NCI-H524 (cell line): ENCODE data around the gene SVEP1.
A peak's percentile ranks its signal among the peaks of the same experiment; 100 is the strongest.
"Not testable (repeated sequence)": the region's sequence is repeated elsewhere in the genome, so short reads cannot be mapped to it uniquely, and the experiment has no call there.

Experiments
- DNase-seq, 2 experiments: peaks; one replicate each; lab custom pipeline; 2025; lab: John Stamatoyannopoulos, UW

The SVEP1 gene

GRCh38 chr9:110358992-110359391 lies 220.5 kb downstream of the SVEP1 start:
- DNase-seq = not testable (repeated sequence)

- DNase-seq = no peak
These were observed 222.0 kb downstream of the SVEP1 start for GRCh38 chr9:110357505-110357904.

- no peak for DNase-seq
These were observed 222.7 kb downstream of the SVEP1 start for GRCh38 chr9:110356639-110357395.

GRCh38 chr9:110355911-110356310 lies 223.6 kb downstream of the SVEP1 start:
- no peak for DNase-seq

- DNase-seq = no peak
These were observed 228.5 kb downstream of the SVEP1 start for GRCh38 chr9:110351009-110351467.

- DNase-seq = no peak
These were observed 233.2 kb downstream of the SVEP1 start for GRCh38 chr9:110346325-110346724.

GRCh38 chr9:110344821-110345220 lies 234.7 kb downstream of the SVEP1 start:
- no peak for DNase-seq

GRCh38 chr9:110343551-110343950 lies 236.0 kb downstream of the SVEP1 start:
- DNase-seq = no peak

- peak in 1 of 2 experiments; percentile 32 for DNase-seq
These were observed 239.2 kb downstream of the SVEP1 start for GRCh38 chr9:110340306-110340705.

- no peak for DNase-seq
These were observed 241.4 kb downstream of the SVEP1 start for GRCh38 chr9:110338143-110338542.

- DNase-seq = no peak
These were observed 241.8 kb downstream of the SVEP1 start, which contains the start of gene TXNDC8 for GRCh38 chr9:110337727-110338126. TXNDC8 (minus strand) TSS chr9:110337863.

- no peak for DNase-seq
These were observed 243.2 kb downstream of the SVEP1 start for GRCh38 chr9:110336363-110336762.

GRCh38 chr9:110334871-110335270 lies 244.7 kb downstream of the SVEP1 start:
- DNase-seq = no peak

- DNase-seq = no peak
These were observed 245.4 kb downstream of the SVEP1 start for GRCh38 chr9:110334183-110334582.

GRCh38 chr9:110332766-110333165 lies 246.8 kb downstream of the SVEP1 start:
- no peak for DNase-seq

GRCh38 chr9:110330484-110331105 lies 248.9 kb downstream of the SVEP1 start:
- DNase-seq = no peak

GRCh38 chr9:110329639-110330230 lies 249.8 kb downstream of the SVEP1 start:
- no peak for DNase-seq

GRCh38 chr9:110328763-110329162 lies 250.8 kb downstream of the SVEP1 start:
- DNase-seq = no peak

- DNase-seq = no peak
These were observed 251.8 kb downstream of the SVEP1 start for GRCh38 chr9:110327716-110328115.

GRCh38 chr9:110323818-110324217 lies 255.7 kb downstream of the SVEP1 start:
- no peak for DNase-seq

- DNase-seq = no peak
These were observed 258.7 kb downstream of the SVEP1 start for GRCh38 chr9:110320651-110321445.
